GM21529 (cell line): Measurements from ENCODE around the gene AIF1L.

Source experiments
- ATAC-seq: cut with Tn5 transposase; IDR thresholded peaks from one replicate; pipeline ENCODE4 v1.9.1; 2021; ENCODE audit not compliant: unreplicated experiment

The AIF1L gene

DNA sequence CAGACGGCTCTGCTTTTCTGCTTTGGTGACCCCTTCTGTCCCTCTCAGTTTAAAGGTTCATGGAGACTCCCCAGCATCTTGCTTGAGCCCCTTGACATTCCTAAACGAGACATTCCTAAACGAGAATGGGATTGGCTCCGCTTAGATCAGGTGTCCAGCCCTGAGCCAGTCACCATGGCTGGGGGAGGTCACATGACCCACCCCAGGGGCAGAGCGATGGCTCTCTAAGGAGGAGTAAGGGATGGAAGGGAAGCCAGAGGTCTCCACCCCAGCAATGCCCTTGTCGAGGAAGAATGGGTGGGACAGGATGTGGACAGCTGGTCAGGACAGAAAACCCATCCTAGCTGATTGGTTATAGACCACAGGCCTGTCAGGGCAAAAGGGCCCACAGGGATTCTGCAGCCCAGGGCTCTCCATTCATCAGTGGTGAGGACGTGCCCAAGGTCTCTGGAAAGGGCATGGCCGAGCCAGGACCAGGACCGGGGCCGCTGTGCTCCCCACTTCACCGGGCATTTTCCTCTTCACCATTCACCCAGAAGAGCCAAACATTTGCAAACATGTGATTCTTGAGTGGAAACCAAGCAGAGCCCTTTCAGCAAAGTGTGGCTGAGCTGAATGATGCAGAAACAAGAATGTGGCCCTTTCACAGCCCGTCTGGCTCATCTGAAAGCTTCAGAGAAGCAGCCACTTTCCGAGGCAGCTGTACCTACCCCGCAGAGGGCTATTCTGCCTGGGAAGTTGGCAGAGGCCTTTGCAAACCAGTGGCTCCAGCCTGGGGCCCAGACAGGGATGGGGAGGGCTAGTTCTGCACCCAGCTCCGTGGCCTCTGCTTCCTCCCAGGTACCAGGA, 19.8 kb upstream of the AIF1L start:
- ATAC-seq = no peak

- ATAC-seq = no peak
Observed at GRCh38 chr9:131078427-131079366, 17.6 kb upstream of the AIF1L start.

DNA sequence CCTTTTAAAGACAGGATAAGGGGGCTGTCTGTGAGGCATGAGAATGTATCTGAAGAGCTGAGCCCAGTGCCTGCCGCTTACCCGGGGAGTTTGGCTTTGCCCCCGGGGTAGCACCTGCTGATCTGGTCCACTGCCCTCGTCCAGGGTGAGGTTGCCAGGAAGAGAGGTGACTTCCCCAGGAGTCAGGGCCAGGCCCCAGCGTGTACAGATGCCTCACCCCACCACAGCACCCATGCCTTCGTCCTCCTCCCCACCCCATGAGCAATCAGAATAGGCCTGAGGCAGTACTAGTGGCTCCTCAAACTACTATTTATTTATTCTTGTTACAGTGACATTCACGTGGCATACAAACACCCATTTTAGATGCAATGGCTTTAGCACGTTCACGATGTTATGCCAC, 15.7 kb upstream of the AIF1L start:
- ATAC-seq = no peak

GRCh38 chr9:131081868-131082267, 14.5 kb upstream of the AIF1L start:
- ATAC-seq = no peak

DNA sequence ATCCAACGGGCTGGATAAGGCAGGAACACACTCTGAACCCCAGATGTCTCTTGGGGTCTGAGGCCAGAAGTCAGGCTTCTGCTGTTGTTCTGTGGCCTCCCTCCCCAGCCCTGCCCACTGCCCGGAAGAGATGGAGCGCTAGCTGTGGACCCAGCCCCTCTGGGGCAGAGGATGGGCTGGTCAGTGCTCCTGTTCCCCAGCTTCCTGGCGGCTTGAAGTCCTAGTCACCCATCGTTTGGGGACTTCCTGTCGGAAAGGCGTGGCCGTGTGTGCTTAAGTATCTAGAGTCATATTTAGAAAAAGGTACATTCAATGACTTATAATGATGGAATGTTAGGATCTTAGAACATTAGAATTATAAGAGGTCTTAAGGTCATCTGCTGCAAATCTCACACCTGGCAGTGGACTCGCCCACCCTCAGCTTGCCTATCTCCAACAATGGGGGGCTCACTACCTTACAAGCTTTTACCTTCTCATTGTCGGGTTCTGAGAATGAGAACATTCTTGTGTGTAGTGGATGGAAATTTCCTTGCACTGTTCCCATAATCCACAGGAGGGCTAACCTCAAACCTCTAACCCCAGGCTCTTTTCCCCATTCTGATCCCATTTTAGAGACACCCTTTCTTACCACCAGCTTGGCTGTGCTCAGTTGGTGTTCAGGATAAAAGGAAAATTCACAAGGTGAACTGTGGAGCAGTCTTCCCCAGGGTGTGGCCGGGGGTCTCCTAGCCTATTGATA, 13.4 kb upstream of the AIF1L start:
- ATAC-seq = no peak

DNA sequence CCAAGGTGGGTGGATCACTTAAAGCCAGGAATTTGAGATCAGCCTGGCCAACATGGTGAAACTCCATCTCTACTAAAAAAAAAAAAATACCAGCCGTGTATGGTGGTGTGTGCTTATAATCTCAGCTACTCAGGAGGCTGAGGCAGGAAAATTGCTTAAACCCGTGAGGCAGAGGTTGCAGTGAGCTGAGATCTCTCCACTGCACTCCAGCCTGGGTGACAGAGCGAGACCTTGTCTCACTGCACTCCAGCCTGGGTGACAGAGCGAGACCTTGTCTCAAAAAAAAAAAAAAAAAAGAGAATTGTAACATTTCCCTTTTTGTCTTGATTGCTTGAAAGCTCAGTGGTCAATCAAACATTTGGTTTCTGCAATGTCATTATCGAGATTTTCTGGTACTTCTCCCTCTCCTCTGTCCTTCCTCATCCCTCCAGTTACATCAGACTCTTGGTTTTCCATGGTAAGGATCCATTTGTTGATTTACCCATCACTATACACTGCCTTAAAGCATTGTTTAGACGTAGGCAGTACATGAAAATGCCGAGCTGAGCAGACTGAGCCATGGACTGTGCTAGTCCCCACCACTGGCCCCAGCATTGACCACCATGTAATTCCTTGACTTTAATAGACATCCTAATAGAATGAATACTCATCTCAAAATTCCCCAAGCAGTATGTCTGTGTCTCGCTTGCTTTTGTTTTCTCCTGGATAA, 11.5 kb upstream of the AIF1L start:
- no peak for ATAC-seq

GRCh38 chr9:131085370-131086122, 10.8 kb upstream of the AIF1L start:
- ATAC-seq = no peak

- ATAC-seq = no peak
Observed at GRCh38 chr9:131087354-131087893, 8.9 kb upstream of the AIF1L start.

GRCh38 chr9:131090025-131090787, 6.1 kb upstream of the AIF1L start:
- no peak for ATAC-seq

GRCh38 chr9:131091352-131091992, 4.9 kb upstream of the AIF1L start:
- ATAC-seq = no peak

DNA sequence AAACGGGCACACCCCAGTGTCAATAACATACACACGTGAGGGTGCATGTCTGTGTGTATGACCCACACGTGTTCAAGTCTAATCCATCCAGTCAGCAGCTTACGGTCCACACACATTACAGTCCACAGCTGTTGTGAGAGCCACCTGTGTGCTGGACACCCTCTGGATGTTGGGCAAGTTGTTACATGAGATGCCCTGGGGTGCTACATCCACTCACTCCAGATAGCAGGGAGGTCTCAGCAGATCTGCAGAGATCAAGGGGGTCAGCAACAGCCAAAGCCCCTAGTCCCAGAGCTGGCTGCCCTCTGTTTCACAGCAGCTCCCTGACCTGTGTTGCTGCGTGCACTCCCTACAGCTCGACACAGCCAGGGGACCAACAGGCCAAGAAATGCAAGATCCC, 4.3 kb upstream of the AIF1L start:
- ATAC-seq = no peak

DNA sequence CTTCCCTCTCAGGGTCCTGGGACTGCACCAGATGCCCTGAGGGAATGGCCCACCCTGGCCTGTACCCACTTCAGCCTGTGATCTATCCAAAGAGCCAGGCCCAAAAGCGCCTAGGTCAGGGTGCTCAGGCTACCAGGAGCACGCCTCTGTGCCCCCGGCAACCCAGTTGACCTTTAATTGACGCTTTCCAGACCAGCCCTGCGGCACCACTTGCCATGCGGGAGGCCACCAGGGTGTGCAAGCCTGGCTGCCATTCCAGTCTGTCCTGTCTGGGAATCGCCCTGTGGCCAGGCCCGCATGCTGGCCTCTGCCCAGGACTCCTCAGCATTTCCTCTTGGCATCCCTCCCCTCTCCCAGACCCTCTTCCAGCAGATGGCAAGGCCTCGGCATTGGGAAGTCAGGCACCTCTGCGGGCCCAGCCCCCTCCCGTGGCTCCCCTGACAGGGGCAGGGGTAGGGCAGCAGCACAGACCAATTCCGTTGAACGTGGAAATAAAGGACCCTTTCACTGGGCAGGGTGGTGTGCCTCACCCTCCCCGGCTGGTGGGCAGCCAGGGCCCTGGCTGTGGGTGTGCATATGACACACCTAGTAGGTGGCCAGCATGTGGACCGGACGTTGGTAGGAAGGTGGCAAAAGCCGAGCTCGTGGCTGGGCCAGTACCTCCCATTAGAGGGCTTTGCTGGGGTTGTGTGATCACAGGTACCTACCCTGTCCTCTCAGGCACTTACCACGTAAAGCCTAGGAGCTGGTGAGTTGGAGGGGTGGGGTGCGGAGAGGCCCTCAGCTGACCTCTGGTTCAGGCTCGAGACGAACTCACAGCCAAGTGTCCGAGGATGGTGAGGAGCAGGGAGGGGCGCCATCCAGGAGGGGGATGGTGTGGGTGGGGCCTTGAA, 3.5 kb upstream of the AIF1L start:
- ATAC-seq = no peak

DNA sequence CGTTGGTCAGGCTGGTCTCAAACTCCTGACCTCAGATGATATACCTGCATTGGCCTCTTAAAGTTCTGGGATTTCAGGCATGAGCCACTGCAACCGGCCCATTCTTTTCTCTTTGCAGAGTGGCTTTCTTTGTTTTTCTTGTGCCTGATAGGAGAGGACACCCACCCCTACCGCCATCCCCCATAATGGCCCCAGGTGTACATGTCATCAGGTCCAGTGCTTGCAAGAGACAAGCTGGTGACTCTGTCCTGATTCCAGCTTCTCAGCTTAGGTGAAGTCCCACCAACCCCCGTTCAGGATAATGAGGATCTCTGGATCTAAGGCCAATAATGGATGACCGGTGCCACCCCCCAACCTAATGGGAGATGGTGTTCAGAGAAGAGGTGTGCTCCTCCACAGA, 2.3 kb upstream of the AIF1L start:
- no peak for ATAC-seq

- no peak for ATAC-seq
Observed at GRCh38 chr9:131094622-131095021, 1.7 kb upstream of the AIF1L start.

GRCh38 chr9:131095666-131096268, 564 bp upstream of the AIF1L start:
- ATAC-seq = no peak

DNA sequence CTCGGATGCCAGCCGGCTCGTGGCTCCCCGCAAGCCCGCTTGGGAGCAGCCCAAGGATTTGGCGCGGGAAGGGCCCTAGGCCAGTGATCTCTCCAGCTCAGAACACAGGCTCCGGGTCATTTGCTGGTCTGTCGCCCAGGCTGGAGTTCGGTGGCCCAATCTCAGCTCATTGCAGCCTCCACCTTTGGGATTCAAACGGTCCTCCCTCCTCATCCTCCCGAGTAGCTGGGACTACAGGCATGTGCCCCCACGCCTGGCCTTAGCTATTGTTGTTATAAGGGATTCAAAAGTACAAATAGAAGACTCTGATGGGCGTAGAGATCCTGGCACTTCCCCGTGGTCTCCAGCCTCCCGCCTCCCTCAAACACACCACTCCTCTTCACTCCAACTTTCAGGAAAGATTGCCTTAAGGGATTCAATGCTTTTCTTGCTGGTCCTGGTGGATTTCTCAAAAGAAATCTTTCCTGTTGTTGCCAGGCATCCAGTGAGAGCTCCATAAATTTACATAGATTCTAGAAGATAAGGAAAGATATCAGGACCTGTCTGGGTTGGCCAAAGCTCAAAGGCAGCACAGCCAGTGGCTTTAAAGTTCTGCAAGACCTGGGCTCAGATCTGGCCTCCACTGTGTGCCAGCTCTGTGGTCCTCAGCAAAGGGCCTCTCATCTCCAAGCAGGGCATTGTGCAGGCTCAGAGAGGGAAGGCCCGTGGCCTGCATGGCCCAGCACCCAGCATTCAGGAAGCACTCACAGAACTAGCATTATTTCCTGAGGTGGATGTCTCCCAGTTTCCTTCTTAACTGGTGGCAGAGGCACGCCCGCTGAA, 1.0 kb downstream of the AIF1L start:
- ATAC-seq = no peak
